HG03280 (cell line): ENCODE measurements around the gene ATP6V1B1.
A peak's percentile ranks its signal among the peaks of the same experiment; 100 is the strongest.

ENCODE experiments used
- ATAC-seq: cut with Tn5 transposase; IDR thresholded peaks from one replicate; pipeline ENCODE4 v1.9.1; 2021; ENCODE audit warnings: mild to moderate bottlenecking, moderate library complexity; ENCODE audit not compliant: unreplicated experiment

ATP6V1B1 gene

GRCh38 chr2:70964596-70965386, 29.1 kb downstream of the ATP6V1B1 start:
- ATAC-seq: peak; percentile 79

DNA sequence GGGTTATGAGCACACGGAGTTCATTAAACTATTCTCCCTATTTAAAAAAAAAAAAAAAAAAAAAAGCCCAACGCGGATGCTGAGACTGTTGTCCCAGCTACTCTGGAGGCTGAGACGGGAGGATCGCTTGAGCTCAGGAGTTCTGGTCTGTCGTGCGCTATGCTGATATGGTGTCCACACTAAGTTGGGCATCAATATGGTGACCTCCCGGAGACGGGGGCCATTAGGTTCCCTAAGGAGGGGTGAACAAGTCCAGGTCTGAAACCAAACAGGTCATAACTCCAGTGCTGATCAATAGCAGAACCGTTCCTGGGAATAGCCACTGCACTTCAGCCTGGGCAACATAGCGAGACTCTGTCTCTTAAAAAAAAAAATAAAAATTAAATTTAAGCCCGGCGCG, 29.8 kb downstream of the ATP6V1B1 start:
- no peak for ATAC-seq

DNA sequence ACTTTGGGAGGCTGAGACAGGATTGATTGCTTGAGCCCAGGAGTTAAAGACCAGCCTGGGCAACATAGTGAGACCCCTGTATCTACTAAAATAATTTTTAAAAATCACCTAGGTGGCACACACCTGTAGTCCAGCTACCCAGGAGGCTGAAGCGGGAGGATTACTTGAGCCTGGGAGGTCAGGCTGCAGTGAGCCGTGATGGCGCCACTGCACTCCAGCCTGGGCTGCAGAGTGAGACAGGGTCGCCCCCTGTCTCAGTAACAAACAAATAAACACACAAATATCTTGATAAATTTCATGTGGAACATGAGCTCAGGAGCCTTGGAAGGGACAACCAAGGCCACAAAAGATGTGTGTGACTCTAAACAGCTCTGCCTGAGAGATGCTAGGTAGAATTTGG, 31.0 kb downstream of the ATP6V1B1 start:
- no peak for ATAC-seq

GRCh38 chr2:70967189-70967588, 31.5 kb downstream of the ATP6V1B1 start:
- ATAC-seq: no peak

DNA sequence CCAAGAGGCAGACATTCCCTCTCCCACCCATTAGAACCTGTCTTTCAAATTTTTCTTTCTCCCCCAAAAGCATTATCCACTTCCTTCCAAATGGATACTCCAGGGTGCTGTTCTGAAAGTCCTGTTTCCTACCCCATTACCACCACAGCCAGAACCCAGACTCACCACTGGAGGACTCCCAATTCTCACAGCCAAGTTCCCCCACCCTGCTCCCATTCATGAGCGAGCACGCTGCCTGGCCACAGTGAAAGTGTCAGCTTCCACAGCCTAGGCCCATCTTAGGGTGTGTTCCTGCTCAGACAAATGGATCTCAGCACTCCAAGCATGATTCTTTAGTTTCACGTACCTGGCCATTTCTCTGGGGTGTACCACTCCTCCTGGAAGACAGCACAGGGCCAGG, 38.9 kb downstream of the ATP6V1B1 start:
- no peak for ATAC-seq

DNA sequence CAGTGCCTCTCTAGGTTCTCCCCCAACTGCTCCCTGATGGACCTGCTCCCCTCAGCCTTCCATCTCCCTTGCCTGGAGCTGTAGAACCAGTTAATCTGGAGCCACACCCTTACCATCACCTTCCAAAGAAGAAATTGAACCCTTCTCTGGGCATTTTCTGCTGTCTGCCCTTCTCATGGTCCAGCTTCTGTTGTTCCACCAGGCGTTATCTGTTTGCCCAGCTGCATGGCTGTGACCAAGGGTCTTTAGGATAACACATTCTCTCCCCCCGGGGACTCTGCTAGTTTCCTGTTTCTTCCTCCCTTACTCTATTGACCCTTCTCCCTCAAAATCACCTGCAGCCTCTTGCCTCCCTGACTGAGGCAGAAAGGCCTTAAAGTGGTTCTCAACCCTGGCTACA, 39.5 kb downstream of the ATP6V1B1 start:
- ATAC-seq: no peak

GRCh38 chr2:70977605-70978205, 42.0 kb downstream of the ATP6V1B1 start:
- no peak for ATAC-seq

DNA sequence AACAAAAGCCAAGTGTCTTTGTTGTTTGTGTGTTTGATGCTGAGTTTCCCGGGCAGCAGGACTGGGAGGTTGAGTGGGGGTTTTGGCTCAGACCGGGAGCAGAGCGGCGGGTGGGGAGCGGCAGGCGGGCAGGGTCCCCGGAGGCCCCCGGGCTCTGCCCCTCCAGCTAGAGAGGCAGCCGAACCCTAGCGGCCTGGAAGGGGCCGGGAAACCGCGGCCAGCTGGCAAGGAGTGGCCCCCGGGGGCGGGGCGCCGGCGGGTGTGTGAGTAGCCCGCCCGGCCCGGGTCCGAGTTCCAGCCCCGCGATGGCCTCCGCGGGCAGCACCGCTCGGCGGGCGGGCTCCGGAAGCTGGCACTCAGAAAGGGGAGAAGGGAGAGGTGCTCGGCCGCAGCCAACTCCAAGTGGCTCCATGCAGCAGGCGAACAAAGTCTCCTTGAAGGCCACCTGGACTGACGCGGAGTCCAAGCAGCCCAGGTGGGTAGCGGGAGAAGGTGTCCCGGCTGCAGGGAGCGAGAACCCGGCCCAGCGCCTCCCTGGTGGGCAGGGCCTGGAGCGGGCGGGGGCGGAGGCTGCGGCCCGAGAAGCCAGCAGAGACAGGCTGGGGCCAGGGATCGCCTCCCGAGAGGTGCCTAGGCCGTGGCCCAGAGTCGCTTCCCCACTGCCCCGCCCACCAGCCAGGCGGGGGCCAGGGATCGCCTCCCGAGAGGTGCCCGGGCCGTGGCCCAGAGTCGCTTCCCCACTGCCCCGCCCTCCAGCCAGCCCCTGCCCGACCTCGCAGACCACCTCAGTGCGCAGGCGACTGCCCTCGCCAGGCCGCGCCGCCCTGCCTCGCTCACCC, 42.9 kb downstream of the ATP6V1B1 start, which contains the start of gene ANKRD53:
Gene ANKRD53 (plus strand): TSS at position 290 of the 839 bp plus-strand sequence. CDS start 16 bp downstream, at position 306.
- no peak for ATAC-seq

DNA sequence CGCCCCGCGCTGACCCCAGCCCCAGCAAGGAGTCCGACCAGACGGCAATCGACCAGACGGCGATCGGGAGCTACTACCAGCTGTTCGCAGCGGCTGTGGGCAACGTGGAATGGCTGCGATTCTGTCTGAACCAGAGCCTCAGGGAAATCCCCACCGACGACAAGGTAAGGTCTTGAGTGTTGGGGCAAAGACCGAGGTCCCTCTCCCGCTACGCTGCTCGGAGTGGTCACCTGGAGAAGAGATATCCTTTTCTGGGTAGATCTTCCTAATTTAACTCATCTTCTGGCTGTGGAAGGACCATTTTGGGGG, 43.4 kb downstream of the ATP6V1B1 start:
- ATAC-seq: no peak

DNA sequence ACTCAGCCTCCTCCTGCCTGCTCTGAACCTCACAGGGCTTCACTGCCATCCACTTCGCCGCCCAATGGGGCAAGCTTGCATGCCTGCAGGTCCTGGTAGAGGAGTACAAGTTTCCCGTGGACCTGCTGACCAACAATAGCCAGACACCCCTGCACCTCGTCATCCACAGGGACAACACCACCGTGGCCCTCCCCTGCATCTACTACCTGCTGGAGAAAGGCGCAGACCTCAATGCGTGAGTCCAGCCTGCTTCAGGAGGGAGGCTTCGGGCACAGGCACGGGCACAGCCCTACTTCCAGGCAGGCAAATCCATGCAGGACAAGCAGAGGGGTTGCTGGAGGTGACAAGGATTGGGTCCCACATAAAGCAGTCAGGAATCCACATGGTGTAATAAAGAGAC, 43.9 kb downstream of the ATP6V1B1 start:
- ATAC-seq: no peak

GRCh38 chr2:70981421-70981820, 45.7 kb downstream of the ATP6V1B1 start:
- ATAC-seq: no peak

DNA sequence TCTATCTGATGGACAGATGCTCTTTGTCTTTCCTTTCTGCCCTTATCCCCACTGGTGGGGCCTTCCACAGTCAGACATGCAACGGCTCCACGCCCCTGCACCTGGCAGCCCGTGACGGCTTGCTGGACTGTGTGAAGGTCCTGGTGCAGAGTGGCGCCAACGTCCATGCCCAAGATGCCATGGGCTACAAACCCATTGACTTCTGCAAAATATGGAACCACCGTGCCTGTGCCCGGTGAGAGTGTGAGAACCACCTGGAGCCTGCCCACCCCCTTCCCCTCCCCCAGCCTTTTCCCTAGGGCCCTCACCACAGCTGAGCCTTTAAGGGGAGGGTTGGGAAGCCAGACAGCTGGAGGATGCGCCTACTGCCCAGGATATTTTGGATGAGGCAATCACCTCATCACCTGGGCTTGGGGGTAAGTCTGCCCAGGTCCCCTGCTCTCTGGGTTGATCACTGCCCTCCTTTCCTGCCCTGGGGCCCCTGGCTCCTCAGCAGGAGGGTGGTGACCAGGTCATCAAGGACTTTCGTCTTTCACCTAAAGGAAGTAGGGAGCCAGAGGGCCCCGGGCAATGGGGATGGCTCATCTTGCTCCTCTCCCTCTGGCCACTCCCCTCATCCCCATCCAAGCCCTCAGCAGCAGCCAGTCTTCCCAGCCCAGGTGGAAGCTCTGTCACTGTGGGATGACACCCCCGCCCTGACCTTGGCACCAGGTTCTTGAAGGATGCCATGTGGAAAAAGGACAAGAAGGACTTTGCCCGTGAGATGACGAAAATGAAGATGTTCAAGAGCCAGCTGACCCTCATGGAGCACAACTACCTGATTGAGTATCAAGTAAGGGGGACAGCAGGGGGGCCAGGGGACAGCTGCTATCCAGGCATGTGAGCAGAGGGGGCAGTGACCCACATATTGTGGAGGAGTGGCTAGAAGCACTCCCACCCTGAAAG, 46.4 kb downstream of the ATP6V1B1 start:
- ATAC-seq: no peak

DNA sequence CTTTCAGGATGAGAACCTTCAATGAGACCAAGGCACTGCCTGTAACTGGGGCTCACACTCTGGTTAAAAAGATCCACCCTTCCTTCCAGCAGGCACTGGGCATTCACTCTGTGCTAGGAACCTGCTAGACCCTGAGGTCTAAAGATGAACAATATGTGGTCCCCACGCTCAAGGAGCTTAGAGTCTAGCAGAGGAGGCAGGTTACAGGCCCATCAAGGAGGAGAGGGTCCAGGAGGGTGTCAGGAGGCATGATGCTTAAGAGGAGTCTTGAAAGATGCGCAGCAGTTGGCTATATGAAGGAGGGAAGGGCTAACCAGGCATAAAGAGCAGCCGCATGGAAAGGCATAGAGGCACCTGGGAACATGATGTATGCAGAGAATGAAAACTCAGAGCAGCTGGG, 47.3 kb downstream of the ATP6V1B1 start:
- ATAC-seq: no peak

- no peak for ATAC-seq
Observed at GRCh38 chr2:70983506-70984227, 48.0 kb downstream of the ATP6V1B1 start.

- no peak for ATAC-seq
Observed at GRCh38 chr2:70984228-70984575, 48.5 kb downstream of the ATP6V1B1 start.

- ATAC-seq: peak; percentile 93
Observed at GRCh38 chr2:70984576-70985282, 49.0 kb downstream of the ATP6V1B1 start.

GRCh38 chr2:70985283-70985688, 49.6 kb downstream of the ATP6V1B1 start:
- ATAC-seq: no peak

DNA sequence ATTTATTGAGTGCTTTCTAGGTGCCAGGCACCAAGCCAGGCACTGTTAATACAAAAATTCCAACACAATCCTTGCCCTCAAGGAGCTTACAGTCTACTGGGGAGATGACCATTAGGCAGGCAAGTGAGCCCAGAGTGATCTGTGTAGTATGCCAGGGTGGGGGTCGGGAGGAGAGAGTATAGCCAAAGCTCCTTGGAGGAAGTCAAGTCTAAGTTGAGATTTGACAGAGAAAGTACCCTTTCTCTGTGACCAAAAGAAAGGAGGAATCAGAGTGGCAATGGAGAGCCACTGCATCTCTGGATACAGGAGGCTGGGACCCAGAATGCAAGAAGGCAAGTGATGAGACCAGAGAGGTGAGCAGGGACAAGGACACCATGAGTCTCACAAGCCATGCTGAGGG, 50.3 kb downstream of the ATP6V1B1 start:
- ATAC-seq: no peak

DNA sequence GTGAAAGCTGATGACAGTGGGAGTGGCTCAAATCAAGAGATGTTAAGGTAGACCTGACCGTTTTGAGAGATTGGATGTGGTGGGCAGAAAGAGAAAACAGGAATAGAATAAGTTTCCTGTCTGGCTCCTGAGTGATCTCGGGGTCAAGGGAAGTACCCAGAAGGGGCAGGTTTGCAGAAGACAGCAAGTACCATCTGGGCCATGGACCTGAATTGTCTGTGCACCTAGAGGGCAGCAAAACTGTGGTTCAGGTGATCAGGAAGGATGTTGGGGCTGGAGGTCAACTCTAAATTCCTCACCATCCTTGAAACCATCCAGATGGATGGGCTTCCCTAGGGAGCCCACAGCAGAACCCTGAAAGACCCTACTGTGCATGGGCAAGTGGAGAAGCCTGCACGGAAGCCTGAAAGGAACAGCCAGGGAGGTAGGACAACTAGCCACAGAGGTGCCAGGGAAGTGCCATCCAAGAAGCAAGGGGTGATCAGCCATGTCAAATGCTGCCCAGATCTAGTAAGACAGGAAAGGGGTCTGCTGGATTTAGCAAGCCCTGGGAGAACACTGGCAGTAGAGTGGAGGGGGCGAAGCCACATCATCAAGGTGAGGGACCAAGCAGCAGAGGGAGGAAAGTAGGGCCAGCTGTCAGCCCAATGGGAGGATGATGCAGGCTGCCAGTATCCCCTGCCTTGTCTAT, 50.9 kb downstream of the ATP6V1B1 start:
- no peak for ATAC-seq
